ENCODE results near the gene NEDD4L. TPM values are rescaled to one million over a fixed set of nuclear protein-coding genes. Genes with fewer than 3 reads are reported as not detected.

Gene NEDD4L
- total and polyA plus RNA-seq, 2 experiments from 2014 or later = 36.2 to 72.3 TPM

DNA sequence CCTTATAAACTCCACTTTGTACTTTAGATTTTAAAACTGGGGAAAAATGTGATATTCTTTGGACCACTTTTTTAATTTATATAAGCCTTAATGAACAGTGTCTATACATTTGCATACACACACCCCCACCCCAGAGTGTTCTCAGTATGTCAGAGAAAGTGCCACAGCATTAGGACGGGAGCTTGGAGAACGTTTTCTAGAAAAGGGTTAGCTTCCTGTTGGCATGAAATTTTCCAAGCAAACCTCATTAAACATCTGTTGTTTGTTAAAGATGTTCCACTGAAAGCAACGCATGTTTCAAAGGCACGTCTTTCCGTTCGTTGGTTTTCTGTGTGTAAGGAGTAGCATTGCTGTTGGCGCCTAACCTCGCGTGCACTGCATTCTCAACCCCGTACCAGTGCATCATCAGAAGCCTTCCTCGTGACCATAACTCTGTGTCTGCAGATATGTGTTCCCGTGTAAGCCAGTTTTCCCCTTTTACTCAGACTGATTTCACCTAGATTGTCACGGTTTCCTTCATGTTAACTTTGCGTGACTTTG is 356.4 kb downstream of the NEDD4L start:
- H3K27ac Mint-ChIP-seq = no peak overlapping the region

More for the DNA sequence above, 356.4 kb downstream of the NEDD4L start:
- H3K4me1 ChIP-seq (ENCODE audit: insufficient read depth) = 0 out of 2 replicates have a peak, but pooled peaks cover 6% of the 10 kb centered on the region
- no peak overlapping the region for H3K4me2 ChIP-seq
- DNase-seq (ENCODE audit: low spot score) (no peak), ATAC-seq (no peak)
- no peak overlapping the region for H2AFZ ChIP-seq
- no peaks in the 10 kb centered on the region for H3F3A ChIP-seq (replicated peaks; ENCODE audit: low read depth)
- H3K79me2 ChIP-seq (replicated peaks; ENCODE audit: insufficient read depth) = no peaks in the 10 kb centered on the region
- no peak overlapping the region for H3K4me3 ChIP-seq
- no peak overlapping the region for H3K27ac ChIP-seq (ENCODE audit: low read depth)
- H3K36me3 ChIP-seq (ENCODE audit: insufficient read depth) = no peaks in the 10 kb centered on the region
- H3K9me2 ChIP-seq (ENCODE audit: insufficient read depth) = no peaks in the 10 kb centered on the region
- Mint-ChIP-seq H3K9me3 (no peaks in the 10 kb centered on the region), H3K36me3 (ENCODE audit: low read depth) (peaks cover 9% of the 10 kb centered on the region; the same call in 2 of the 3 replicates), H3K4me3 (no peak overlapping the region), H3K27me3 (ENCODE audit: insufficient read depth, low read depth, poor library complexity) (peaks cover 8% of the 10 kb centered on the region), H3K4me1 (peaks cover 5% of the 10 kb centered on the region; the same call in 2 of the 3 replicates)
- no peaks in the 10 kb centered on the region; the same call in 1 of the 2 replicates for H4K20me1 ChIP-seq (replicated peaks; ENCODE audit: insufficient read depth)
- TF ChIP-seq ZNF114 (CRISPR knock-in tag; IDR thresholded peaks at IDR 0.05) (no peak), POLR2AphosphoS5 (IDR thresholded peaks at IDR 0.05; ENCODE audit: low read depth) (no peak), CREB1 (CRISPR knock-in tag; IDR thresholded peaks at IDR 0.05; ENCODE audit: low read depth) (no peak), ZNF331 (CRISPR knock-in tag; IDR thresholded peaks at IDR 0.05; ENCODE audit: low read depth) (no peak), EZH2phosphoT487 (IDR thresholded peaks at IDR 0.05; ENCODE audit: unreplicated experiment) (no peak), EZH2 (IDR thresholded peaks at IDR 0.05; ENCODE audit: low read depth, unreplicated experiment) (no peak), STAT1 (IDR thresholded peaks at IDR 0.05; ENCODE audit: unreplicated experiment) (no peak), JUNB (IDR thresholded peaks at IDR 0.05; ENCODE audit: unreplicated experiment) (no peak)
- TF ChIP-seq, protein P1, sequence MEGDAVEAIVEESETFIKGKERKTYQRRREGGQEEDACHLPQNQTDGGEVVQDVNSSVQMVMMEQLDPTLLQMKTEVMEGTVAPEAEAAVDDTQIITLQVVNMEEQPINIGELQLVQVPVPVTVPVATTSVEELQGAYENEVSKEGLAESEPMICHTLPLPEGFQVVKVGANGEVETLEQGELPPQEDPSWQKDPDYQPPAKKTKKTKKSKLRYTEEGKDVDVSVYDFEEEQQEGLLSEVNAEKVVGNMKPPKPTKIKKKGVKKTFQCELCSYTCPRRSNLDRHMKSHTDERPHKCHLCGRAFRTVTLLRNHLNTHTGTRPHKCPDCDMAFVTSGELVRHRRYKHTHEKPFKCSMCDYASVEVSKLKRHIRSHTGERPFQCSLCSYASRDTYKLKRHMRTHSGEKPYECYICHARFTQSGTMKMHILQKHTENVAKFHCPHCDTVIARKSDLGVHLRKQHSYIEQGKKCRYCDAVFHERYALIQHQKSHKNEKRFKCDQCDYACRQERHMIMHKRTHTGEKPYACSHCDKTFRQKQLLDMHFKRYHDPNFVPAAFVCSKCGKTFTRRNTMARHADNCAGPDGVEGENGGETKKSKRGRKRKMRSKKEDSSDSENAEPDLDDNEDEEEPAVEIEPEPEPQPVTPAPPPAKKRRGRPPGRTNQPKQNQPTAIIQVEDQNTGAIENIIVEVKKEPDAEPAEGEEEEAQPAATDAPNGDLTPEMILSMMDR (conservative IDR thresholded peaks at IDR 0.05; ENCODE audit: low read depth in 2 of 2) = no peak
- TF ChIP-seq, protein P2, sequence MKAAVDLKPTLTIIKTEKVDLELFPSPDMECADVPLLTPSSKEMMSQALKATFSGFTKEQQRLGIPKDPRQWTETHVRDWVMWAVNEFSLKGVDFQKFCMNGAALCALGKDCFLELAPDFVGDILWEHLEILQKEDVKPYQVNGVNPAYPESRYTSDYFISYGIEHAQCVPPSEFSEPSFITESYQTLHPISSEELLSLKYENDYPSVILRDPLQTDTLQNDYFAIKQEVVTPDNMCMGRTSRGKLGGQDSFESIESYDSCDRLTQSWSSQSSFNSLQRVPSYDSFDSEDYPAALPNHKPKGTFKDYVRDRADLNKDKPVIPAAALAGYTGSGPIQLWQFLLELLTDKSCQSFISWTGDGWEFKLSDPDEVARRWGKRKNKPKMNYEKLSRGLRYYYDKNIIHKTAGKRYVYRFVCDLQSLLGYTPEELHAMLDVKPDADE (IDR thresholded peaks at IDR 0.05) = no peak
- TF ChIP-seq, protein P3, sequence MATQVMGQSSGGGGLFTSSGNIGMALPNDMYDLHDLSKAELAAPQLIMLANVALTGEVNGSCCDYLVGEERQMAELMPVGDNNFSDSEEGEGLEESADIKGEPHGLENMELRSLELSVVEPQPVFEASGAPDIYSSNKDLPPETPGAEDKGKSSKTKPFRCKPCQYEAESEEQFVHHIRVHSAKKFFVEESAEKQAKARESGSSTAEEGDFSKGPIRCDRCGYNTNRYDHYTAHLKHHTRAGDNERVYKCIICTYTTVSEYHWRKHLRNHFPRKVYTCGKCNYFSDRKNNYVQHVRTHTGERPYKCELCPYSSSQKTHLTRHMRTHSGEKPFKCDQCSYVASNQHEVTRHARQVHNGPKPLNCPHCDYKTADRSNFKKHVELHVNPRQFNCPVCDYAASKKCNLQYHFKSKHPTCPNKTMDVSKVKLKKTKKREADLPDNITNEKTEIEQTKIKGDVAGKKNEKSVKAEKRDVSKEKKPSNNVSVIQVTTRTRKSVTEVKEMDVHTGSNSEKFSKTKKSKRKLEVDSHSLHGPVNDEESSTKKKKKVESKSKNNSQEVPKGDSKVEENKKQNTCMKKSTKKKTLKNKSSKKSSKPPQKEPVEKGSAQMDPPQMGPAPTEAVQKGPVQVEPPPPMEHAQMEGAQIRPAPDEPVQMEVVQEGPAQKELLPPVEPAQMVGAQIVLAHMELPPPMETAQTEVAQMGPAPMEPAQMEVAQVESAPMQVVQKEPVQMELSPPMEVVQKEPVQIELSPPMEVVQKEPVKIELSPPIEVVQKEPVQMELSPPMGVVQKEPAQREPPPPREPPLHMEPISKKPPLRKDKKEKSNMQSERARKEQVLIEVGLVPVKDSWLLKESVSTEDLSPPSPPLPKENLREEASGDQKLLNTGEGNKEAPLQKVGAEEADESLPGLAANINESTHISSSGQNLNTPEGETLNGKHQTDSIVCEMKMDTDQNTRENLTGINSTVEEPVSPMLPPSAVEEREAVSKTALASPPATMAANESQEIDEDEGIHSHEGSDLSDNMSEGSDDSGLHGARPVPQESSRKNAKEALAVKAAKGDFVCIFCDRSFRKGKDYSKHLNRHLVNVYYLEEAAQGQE (IDR thresholded peaks at IDR 0.05; ENCODE audit: unreplicated experiment) = no peak
- TF ChIP-seq, protein P4, sequence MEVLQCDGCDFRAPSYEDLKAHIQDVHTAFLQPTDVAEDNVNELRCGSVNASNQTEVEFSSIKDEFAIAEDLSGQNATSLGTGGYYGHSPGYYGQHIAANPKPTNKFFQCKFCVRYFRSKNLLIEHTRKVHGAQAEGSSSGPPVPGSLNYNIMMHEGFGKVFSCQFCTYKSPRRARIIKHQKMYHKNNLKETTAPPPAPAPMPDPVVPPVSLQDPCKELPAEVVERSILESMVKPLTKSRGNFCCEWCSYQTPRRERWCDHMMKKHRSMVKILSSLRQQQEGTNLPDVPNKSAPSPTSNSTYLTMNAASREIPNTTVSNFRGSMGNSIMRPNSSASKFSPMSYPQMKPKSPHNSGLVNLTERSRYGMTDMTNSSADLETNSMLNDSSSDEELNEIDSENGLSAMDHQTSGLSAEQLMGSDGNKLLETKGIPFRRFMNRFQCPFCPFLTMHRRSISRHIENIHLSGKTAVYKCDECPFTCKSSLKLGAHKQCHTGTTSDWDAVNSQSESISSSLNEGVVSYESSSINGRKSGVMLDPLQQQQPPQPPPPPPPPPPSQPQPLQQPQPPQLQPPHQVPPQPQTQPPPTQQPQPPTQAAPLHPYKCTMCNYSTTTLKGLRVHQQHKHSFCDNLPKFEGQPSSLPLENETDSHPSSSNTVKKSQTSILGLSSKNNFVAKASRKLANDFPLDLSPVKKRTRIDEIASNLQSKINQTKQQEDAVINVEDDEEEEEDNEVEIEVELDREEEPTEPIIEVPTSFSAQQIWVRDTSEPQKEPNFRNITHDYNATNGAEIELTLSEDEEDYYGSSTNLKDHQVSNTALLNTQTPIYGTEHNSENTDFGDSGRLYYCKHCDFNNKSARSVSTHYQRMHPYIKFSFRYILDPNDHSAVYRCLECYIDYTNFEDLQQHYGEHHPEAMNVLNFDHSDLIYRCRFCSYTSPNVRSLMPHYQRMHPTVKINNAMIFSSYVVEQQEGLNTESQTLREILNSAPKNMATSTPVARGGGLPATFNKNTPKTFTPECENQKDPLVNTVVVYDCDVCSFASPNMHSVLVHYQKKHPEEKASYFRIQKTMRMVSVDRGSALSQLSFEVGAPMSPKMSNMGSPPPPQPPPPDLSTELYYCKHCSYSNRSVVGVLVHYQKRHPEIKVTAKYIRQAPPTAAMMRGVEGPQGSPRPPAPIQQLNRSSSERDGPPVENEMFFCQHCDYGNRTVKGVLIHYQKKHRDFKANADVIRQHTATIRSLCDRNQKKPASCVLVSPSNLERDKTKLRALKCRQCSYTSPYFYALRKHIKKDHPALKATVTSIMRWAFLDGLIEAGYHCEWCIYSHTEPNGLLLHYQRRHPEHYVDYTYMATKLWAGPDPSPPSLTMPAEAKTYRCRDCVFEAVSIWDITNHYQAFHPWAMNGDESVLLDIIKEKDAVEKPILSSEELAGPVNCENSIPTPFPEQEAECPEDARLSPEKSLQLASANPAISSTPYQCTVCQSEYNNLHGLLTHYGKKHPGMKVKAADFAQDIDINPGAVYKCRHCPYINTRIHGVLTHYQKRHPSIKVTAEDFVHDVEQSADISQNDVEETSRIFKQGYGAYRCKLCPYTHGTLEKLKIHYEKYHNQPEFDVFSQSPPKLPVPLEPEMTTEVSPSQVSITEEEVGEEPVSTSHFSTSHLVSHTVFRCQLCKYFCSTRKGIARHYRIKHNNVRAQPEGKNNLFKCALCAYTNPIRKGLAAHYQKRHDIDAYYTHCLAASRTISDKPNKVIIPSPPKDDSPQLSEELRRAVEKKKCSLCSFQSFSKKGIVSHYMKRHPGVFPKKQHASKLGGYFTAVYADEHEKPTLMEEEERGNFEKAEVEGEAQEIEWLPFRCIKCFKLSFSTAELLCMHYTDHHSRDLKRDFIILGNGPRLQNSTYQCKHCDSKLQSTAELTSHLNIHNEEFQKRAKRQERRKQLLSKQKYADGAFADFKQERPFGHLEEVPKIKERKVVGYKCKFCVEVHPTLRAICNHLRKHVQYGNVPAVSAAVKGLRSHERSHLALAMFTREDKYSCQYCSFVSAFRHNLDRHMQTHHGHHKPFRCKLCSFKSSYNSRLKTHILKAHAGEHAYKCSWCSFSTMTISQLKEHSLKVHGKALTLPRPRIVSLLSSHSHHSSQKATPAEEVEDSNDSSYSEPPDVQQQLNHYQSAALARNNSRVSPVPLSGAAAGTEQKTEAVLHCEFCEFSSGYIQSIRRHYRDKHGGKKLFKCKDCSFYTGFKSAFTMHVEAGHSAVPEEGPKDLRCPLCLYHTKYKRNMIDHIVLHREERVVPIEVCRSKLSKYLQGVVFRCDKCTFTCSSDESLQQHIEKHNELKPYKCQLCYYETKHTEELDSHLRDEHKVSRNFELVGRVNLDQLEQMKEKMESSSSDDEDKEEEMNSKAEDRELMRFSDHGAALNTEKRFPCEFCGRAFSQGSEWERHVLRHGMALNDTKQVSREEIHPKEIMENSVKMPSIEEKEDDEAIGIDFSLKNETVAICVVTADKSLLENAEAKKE (CRISPR knock-in tag; IDR thresholded peaks at IDR 0.05) = no peak
- H3K27me3 ChIP-seq (ENCODE audit: insufficient read depth) = no peaks in the 10 kb centered on the region
